ENCODE measurements around the gene NUP85.

NUP85 gene

DNA sequence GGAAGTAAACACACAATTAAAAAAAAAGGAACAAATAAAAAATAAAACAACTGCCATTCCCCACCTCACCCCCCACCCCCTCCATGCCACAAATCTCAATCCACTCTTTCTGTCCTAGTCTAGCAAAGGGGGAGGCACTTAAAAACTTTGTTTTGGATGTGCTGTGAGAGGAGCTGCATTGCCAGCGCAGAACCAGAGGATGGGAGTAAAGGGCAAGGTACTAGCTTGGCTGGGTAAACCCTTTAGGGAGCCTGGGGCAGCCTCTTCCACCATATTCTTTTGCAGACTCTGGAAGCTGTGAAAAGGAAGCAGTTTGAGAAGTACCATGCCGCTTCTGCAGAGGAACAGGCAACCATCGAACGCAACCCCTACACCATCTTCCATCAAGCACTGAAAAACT lies 57.6 kb downstream of the NUP85 start:
- Mint-ChIP-seq H3K27me3 (ENCODE audit: low read depth) (no peaks in the 10 kb centered on the region), H3K27ac (no peak overlapping the region), H3K4me1 (ENCODE audit: low read depth) (peaks cover 27% of the 10 kb centered on the region), H3K4me3 (peak overlapping the region; percentile 98), H3K9me3 (no peaks in the 10 kb centered on the region), H3K36me3 (ENCODE audit: low read depth) (peaks cover 7% of the 10 kb centered on the region)

DNA sequence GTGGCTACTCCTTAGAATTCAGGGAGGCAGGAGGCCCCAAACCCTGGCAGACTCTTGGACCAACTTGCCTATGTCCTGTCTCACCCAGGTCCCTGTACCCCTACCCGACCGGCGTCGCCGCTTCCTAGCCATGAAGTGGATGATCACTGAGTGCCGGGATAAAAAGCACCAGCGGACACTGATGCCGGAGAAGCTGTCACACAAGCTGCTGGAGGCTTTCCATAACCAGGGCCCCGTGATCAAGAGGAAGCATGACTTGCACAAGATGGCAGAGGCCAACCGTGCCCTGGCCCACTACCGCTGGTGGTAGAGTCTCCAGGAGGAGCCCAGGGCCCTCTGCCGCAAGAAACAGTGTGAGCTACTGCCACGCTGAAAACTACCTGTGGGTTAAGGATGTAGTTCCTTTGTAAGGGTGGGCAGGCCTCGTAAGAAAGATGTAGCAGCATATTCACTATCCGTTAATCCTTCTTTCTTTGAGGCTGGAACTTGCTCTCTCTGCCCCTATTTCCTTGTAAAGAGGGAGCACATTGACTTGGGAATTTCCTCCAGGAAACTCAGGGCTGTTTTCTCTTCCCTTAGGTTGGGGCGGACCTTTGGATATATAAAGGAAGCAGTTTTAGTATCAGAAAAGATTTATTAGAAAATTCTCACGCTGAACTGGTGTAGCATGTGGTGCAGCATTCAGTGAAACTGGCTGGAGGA lies 60.3 kb downstream of the NUP85 start:
- Mint-ChIP-seq H3K4me3 (no peak overlapping the region), H3K27ac (no peak overlapping the region), H3K4me1 (ENCODE audit: low read depth) (peaks cover 23% of the 10 kb centered on the region), H3K36me3 (ENCODE audit: low read depth) (peaks cover 6% of the 10 kb centered on the region), H3K27me3 (ENCODE audit: low read depth) (no peaks in the 10 kb centered on the region), H3K9me3 (no peaks in the 10 kb centered on the region)

GRCh38 chr17:75266316-75267152 lies 61.1 kb downstream of the NUP85 start:
- Mint-ChIP-seq H3K4me3 (no peak overlapping the region), H3K36me3 (ENCODE audit: low read depth) (peaks cover 6% of the 10 kb centered on the region), H3K27me3 (ENCODE audit: low read depth) (no peaks in the 10 kb centered on the region), H3K9me3 (no peaks in the 10 kb centered on the region), H3K4me1 (ENCODE audit: low read depth) (peaks cover 21% of the 10 kb centered on the region), H3K27ac (no peak overlapping the region)

GRCh38 chr17:75267153-75267410 lies 61.6 kb downstream of the NUP85 start:
- no peaks in the 10 kb centered on the region for H3K9me3 Mint-ChIP-seq
- no peaks in the 10 kb centered on the region for H3K27me3 Mint-ChIP-seq (ENCODE audit: low read depth)
- peaks cover 8% of the 10 kb centered on the region for H3K36me3 Mint-ChIP-seq (ENCODE audit: low read depth)
- no peak overlapping the region for H3K4me3 Mint-ChIP-seq
- no peak overlapping the region for H3K27ac Mint-ChIP-seq
- H3K4me1 Mint-ChIP-seq (ENCODE audit: low read depth): peaks cover 25% of the 10 kb centered on the region

DNA sequence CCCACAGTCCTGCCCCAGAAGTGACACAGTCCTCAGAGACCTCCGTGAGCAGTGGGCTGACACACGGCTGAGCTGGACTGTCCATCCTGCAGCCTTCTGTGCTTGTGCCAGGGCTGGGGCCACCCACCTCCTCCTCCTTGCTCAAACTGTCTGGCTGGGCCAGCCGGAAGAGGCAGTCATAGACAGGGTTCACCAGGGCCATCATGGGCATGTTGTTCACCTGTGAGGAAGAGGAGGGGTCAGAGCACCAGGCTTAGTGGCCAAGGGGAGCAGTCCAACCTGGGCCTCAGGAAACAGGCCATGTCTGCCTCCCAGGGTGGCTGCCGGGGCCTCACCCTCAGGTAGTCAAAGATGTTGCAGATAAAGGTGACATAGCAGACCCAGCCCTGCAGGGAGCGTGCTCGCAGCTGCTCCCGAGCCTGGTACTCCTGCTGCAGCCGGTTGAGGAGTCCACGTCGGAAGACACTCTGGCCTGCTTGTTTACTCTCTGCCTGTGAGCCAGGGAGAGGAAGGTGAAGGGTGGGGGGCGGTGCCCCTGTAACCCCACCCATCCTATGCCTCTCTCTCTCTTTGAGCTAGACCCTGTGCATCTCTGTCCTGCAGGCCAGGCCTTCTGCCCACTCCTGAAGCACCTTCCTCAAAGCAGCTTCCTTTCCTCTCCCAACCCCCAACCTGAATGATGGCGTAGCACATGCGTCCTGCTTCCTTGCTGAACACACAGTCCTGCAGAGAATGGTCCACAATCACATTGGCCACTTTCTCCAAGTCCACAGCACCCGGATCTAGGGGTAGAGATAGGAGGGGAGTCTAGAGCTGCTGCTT lies 62.1 kb downstream of the NUP85 start:
- H3K9me3 Mint-ChIP-seq: no peaks in the 10 kb centered on the region
- H3K4me1 Mint-ChIP-seq (ENCODE audit: low read depth): peaks cover 22% of the 10 kb centered on the region
- no peak overlapping the region for H3K4me3 Mint-ChIP-seq
- H3K36me3 Mint-ChIP-seq (ENCODE audit: low read depth): peaks cover 5% of the 10 kb centered on the region
- no peak overlapping the region for H3K27ac Mint-ChIP-seq
- H3K27me3 Mint-ChIP-seq (ENCODE audit: low read depth): no peaks in the 10 kb centered on the region

GRCh38 chr17:75269844-75270217 lies 64.4 kb downstream of the NUP85 start:
- Mint-ChIP-seq H3K9me3 (no peaks in the 10 kb centered on the region), H3K4me3 (peak overlapping the region; percentile 81), H3K36me3 (ENCODE audit: low read depth) (peaks cover 10% of the 10 kb centered on the region), H3K4me1 (ENCODE audit: low read depth) (peaks cover 30% of the 10 kb centered on the region), H3K27me3 (ENCODE audit: low read depth) (no peaks in the 10 kb centered on the region), H3K27ac (peak overlapping the region; percentile 87)

GRCh38 chr17:75270218-75270965 lies 64.9 kb downstream of the NUP85 start:
- H3K4me3 Mint-ChIP-seq: peak overlapping the region; percentile 81
- no peaks in the 10 kb centered on the region for H3K9me3 Mint-ChIP-seq
- H3K27ac Mint-ChIP-seq: peak overlapping the region; percentile 87
- H3K27me3 Mint-ChIP-seq (ENCODE audit: low read depth): no peaks in the 10 kb centered on the region
- H3K4me1 Mint-ChIP-seq (ENCODE audit: low read depth): peaks cover 30% of the 10 kb centered on the region
- H3K36me3 Mint-ChIP-seq (ENCODE audit: low read depth): peaks cover 12% of the 10 kb centered on the region

- Mint-ChIP-seq H3K4me3 (peak within 1 kb of the TSS; percentile 89), H3K9me3 (no peaks in the 10 kb centered on the region), H3K27ac (peak within 1 kb of the TSS; percentile 88), H3K36me3 (ENCODE audit: low read depth) (peaks cover 9% of the 10 kb centered on the region), H3K27me3 (ENCODE audit: low read depth) (no peaks in the 10 kb centered on the region), H3K4me1 (ENCODE audit: low read depth) (peaks cover 30% of the 10 kb centered on the region)
Measured at GRCh38 chr17:75270966-75271232, 65.4 kb downstream of the NUP85 start, which contains the start of gene MIF4GD. Gene MIF4GD, minus strand, starts transcription at chr17:75271231. Its CDS starts 1,036 bp downstream, at chr17:75270195.

GRCh38 chr17:75271233-75271954 lies 65.9 kb downstream of the NUP85 start:
- Mint-ChIP-seq H3K9me3 (no peaks in the 10 kb centered on the region), H3K27me3 (ENCODE audit: low read depth) (no peaks in the 10 kb centered on the region), H3K4me3 (peak overlapping the region; percentile 89), H3K27ac (peak overlapping the region; percentile 88), H3K4me1 (ENCODE audit: low read depth) (peaks cover 30% of the 10 kb centered on the region), H3K36me3 (ENCODE audit: low read depth) (peaks cover 9% of the 10 kb centered on the region)

GRCh38 chr17:75271955-75272847 lies 66.7 kb downstream of the NUP85 start:
- H3K27me3 Mint-ChIP-seq (ENCODE audit: low read depth): no peaks in the 10 kb centered on the region
- H3K4me3 Mint-ChIP-seq: peak overlapping the region; percentile 89
- H3K9me3 Mint-ChIP-seq: no peaks in the 10 kb centered on the region
- peaks cover 9% of the 10 kb centered on the region for H3K36me3 Mint-ChIP-seq (ENCODE audit: low read depth)
- H3K27ac Mint-ChIP-seq: peak overlapping the region; percentile 88
- H3K4me1 Mint-ChIP-seq (ENCODE audit: low read depth): peaks cover 30% of the 10 kb centered on the region

DNA sequence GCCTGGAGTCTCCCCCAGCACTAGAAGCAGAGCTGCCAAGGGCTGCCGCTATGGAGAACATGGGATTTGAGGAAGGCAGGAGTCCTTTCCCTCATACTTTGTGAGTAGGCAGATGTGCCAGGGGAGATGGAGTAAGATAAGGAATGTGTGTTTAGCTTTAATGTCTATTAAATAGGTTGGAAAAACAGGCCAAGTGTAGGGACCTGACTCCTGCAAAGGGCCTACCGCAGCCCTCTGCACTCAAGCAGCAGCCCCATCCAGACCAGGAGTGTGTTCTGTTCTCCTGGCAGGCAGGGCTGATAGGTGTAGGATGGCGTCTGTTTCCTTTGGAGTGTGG lies 67.3 kb downstream of the NUP85 start:
- no peaks in the 10 kb centered on the region for H3K27me3 Mint-ChIP-seq (ENCODE audit: low read depth)
- peaks cover 28% of the 10 kb centered on the region for H3K4me1 Mint-ChIP-seq (ENCODE audit: low read depth)
- peaks cover 9% of the 10 kb centered on the region for H3K36me3 Mint-ChIP-seq (ENCODE audit: low read depth)
- H3K4me3 Mint-ChIP-seq: peak overlapping the region; percentile 34
- no peaks in the 10 kb centered on the region for H3K9me3 Mint-ChIP-seq
- peak overlapping the region; percentile 67 for H3K27ac Mint-ChIP-seq

- Mint-ChIP-seq H3K27ac (peak overlapping the region; percentile 20), H3K4me1 (ENCODE audit: low read depth) (peaks cover 24% of the 10 kb centered on the region), H3K27me3 (ENCODE audit: low read depth) (no peaks in the 10 kb centered on the region), H3K4me3 (peak overlapping the region; percentile 2), H3K36me3 (ENCODE audit: low read depth) (peaks cover 9% of the 10 kb centered on the region), H3K9me3 (no peaks in the 10 kb centered on the region)
Measured at GRCh38 chr17:75273977-75274708, 68.7 kb downstream of the NUP85 start.

DNA sequence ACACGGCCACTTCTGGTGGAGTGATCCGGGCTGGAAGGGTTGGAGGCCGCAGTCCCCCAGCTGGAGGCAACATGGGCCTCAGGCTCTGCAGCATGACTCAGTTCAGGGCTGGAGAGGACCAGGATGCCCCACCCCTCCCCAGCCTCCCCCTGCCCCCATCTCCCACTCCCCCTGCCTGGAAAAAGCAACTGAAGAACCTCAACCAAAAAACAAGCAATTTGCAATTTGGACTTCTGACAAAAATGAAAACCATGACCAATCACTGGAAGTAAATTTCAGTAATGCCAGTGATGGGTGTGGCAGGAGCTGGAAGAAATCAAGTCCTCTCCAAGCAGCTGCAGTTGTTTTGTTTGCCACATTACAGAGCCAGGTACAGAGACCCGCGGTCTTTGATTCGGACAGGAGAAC lies 72.2 kb downstream of the NUP85 start:
- no peak overlapping the region for H3K27ac Mint-ChIP-seq
- no peaks in the 10 kb centered on the region for H3K9me3 Mint-ChIP-seq
- peaks cover 8% of the 10 kb centered on the region for H3K36me3 Mint-ChIP-seq (ENCODE audit: low read depth)
- no peaks in the 10 kb centered on the region for H3K27me3 Mint-ChIP-seq (ENCODE audit: low read depth)
- H3K4me1 Mint-ChIP-seq (ENCODE audit: low read depth): peaks cover 12% of the 10 kb centered on the region
- H3K4me3 Mint-ChIP-seq: no peak overlapping the region

All from T-helper 1 cell treated with Interleukin-12 subunit alpha and Interleukin-12 subunit beta and Interleukin-4 antibody, amounts not matched to agents 30 μg/mL and 1 μg/mL, for 36 hours (primary cell).